K562 (cell line): ENCODE measurements around the gene ZNF474. TPM values are rescaled to one million over a fixed set of nuclear protein-coding genes. Genes with fewer than 3 reads are reported as not detected.

ENCODE experiments used
- ASH1L ChIP-seq: fragments of 450-650 bp; IDR thresholded peaks from 2 replicates; pipeline ENCODE4 v1.6.1; 2018; ENCODE audit warnings: borderline replicate concordance, mild to moderate bottlenecking, low read depth; ENCODE audit not compliant: partially characterized antibody
- CBX5 ChIP-seq: IDR thresholded peaks from 2 replicates; pipeline ENCODE4 v1.6.1; 2014; ENCODE audit warnings: low read depth, borderline replicate concordance
- TCF3 ChIP-seq: sonication (generic); formaldehyde crosslinking; IDR thresholded peaks from 2 replicates; pipeline ENCODE4 v1.4.0; 2020; ENCODE audit warnings: mild to moderate bottlenecking, missing genetic modification reagents
- ZKSCAN3 ChIP-seq: fragments of 250-450 bp; sonication (Bioruptor Pico); IDR thresholded peaks from 2 replicates; pipeline ENCODE4 v1.4.0; 2020
- ZNF239 ChIP-seq: fragments of 250-450 bp; sonication (Bioruptor Pico); IDR thresholded peaks from 2 replicates; pipeline ENCODE4 v1.4.0; 2020; ENCODE audit warnings: mild to moderate bottlenecking
- ZNF274 ChIP-seq: IDR thresholded peaks from 2 replicates; pipeline ENCODE4 v1.6.1; 2011; ENCODE audit warnings: low read depth, mild to moderate bottlenecking, low read length, moderate library complexity, borderline replicate concordance
- polyA plus RNA-seq, 8 experiments: library from polyadenylated mRNA; depleted of rRNA in 4 of 8; stranded (reverse) in 5 of 8; unstranded in 3 of 8; fragments of >200 nt; fragmentation: Nextera tagmentation in 2 of 8; fragmentation: Illumina TruSeq in 1 of 8; extraction: Ambion mirVana in 2 of 8; extraction: Trizol in 1 of 8; gene quantifications; 2 replicates each; pipeline versions ENCODE4 v1.2.1 to v1.2.3, GENCODE V29; 2011 to 2014; ENCODE audit warnings: inconsistent platforms in 1 of 8, missing spikeins in 1 of 8
- total RNA-seq, 7 experiments: library from RNA; depleted of rRNA in 6 of 7; stranded (reverse); fragments of >200 nt in 6 of 7; fragmentation: Illumina TruSeq in 2 of 7; extraction: Trizol in 2 of 7; gene quantifications; 2 replicates each; pipeline versions ENCODE4 v1.2.1 to v1.2.3, GENCODE V29; 2011 to 2021; ENCODE audit warnings: low replicate concordance in 1 of 7
- TF ChIP-seq, protein P1 (sequence below), 2 experiments: IDR thresholded peaks; 2 replicates each; pipeline ENCODE4 v1.6.1; 2012; ENCODE audit warnings: improper control_type of control experiment in 2 of 2, low read depth in 2 of 2, low read length in 2 of 2, borderline replicate concordance in 1 of 2
- TF ChIP-seq, protein P2 (sequence below): sonication (generic); formaldehyde crosslinking; IDR thresholded peaks from 2 replicates; pipeline ENCODE4 v1.8.1; 2023; ENCODE audit warnings: mild to moderate bottlenecking, missing genetic modification reagents
- TF ChIP-seq, protein P3 (sequence below): sonication (generic); formaldehyde crosslinking; IDR thresholded peaks from 2 replicates; pipeline ENCODE4 v1.9.0; 2022; ENCODE audit warnings: mild to moderate bottlenecking, missing genetic modification reagents

ZNF474 gene
- total and polyA plus RNA-seq, 9 of the 15 experiments (the other 6 are each of a cell fraction or from before 2014, with no cell fraction given), result 0.16 to 0.62 (median 0.39) TPM

DNA sequence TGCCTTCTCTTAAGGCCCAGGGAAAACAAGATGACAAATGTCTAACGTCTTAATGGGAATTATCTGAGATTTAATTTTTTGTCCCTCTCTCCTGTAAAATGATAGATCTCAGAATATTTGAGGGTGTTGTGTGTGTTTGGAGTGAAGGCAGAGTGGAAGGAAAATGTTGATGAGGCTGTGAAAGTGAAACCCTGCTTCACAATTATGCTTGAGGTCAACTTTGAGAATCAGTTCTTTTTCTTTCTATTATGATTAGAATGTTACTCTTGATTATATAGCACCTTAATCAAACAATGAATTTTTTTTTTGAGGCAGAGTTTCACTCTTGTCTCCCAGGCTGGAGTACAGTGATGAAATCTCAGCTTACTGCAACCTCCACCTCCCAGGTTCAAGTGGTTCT is 45.8 kb upstream of the ZNF474 start (continued):
- no peak for TF ChIP-seq ZNF274
- TF ChIP-seq ASH1L, result no peak
- no peak for TF ChIP-seq TCF3 (CRISPR knock-in tag)
- TF ChIP-seq CBX5, result no peak
- TF ChIP-seq, protein P1, sequence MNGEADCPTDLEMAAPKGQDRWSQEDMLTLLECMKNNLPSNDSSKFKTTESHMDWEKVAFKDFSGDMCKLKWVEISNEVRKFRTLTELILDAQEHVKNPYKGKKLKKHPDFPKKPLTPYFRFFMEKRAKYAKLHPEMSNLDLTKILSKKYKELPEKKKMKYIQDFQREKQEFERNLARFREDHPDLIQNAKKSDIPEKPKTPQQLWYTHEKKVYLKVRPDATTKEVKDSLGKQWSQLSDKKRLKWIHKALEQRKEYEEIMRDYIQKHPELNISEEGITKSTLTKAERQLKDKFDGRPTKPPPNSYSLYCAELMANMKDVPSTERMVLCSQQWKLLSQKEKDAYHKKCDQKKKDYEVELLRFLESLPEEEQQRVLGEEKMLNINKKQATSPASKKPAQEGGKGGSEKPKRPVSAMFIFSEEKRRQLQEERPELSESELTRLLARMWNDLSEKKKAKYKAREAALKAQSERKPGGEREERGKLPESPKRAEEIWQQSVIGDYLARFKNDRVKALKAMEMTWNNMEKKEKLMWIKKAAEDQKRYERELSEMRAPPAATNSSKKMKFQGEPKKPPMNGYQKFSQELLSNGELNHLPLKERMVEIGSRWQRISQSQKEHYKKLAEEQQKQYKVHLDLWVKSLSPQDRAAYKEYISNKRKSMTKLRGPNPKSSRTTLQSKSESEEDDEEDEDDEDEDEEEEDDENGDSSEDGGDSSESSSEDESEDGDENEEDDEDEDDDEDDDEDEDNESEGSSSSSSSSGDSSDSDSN (IDR thresholded peaks at IDR 0.05; ENCODE audit: borderline replicate concordance in 1 of 2, low read depth in 2 of 2, low read length in 2 of 2), result no peak
- TF ChIP-seq, protein P2, sequence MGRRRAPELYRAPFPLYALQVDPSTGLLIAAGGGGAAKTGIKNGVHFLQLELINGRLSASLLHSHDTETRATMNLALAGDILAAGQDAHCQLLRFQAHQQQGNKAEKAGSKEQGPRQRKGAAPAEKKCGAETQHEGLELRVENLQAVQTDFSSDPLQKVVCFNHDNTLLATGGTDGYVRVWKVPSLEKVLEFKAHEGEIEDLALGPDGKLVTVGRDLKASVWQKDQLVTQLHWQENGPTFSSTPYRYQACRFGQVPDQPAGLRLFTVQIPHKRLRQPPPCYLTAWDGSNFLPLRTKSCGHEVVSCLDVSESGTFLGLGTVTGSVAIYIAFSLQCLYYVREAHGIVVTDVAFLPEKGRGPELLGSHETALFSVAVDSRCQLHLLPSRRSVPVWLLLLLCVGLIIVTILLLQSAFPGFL (CRISPR knock-in tag), result no peak
- TF ChIP-seq, protein P3, sequence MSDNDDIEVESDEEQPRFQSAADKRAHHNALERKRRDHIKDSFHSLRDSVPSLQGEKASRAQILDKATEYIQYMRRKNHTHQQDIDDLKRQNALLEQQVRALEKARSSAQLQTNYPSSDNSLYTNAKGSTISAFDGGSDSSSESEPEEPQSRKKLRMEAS (CRISPR knock-in tag), result no peak
- no peak for TF ChIP-seq ZKSCAN3 (CRISPR knock-in tag)
- no peak for TF ChIP-seq ZNF239
- TF ChIP-seq, all 486 proteins: peak for 0
